Skin epidermis (tissue), 12 donors: ENCODE measurements around the gene APOE.
"Not testable (repeated sequence)": the region's sequence is repeated elsewhere in the genome, so short reads cannot be mapped to it uniquely, and the experiment has no call there.

Source experiments
- H3K27ac ChIP-seq, 21 experiments: fragments of 200-600 bp; sonication (generic) in 11 of 21; one replicate each; pipeline ENCODE4 v1.5.0; 2020; ENCODE audit warnings: mild to moderate bottlenecking in 3 of 21, inconsistent platforms in 2 of 21, moderate library complexity in 2 of 21
- H3K4me3 ChIP-seq, 7 experiments: fragments of 200-600 bp; sonication (generic) in 2 of 7; one replicate each; pipeline ENCODE4 v1.5.0; 2020; ENCODE audit warnings: inconsistent platforms in 2 of 7, mild to moderate bottlenecking in 2 of 7, moderate library complexity in 1 of 7

Gene APOE

DNA sequence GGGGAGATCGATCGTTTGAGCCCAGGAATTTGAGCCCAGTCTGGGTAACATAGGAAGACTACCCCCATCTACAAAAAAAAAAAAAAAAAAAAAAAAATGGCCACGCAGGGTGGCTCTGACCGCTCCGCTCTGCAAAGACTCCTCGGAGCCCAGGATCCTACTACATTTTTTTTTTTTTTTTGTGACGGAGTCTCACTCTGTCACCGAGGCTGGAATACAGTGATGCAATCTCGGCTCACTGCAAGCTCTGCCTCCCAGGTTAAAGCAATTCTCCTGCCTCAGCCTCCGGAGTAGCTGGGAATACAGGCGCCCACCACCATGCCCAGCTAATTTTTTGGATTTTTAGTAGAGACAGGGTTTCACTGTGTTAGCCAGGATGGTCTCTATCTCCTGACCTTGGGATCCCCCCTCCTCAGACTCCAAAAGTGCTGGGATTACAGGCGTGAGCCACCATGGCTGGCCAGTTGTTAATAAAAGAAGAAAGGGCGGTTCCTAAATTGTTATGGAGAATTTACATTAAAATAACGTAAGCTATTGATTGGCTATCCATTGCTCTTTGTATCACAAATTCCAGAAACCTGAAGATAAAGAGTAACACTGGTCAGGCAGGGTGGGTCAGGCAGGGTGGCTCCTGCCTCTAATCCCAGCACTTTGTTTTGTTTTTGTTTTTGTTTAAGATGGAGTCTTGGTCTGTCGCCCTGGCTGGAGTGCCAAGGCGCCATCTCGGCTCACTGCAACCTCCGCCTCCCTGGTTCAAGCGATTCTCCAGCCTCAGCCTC lies 22.8 kb upstream of the APOE start:
- not testable (repeated sequence) for H3K27ac ChIP-seq, H3K4me3 ChIP-seq

DNA sequence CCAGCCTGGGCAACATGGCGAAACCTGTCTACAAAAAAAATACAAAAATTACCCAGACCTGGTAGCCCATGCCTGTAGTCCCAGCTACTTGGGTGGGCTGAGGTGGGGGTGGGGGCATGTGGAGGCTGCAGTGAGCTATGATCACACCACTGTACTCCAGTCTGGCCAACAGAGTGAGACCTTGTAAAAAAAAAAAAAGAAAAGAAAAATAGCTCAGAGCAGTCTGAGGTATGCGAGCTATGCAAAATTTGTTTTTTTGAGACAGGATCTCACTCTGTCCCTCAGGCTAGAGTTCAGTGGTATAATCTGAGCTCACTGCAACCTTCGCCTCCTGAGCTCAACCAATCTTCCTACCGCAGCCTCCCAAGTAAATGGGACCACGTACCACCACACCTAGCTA lies 21.7 kb upstream of the APOE start:
- Histone ChIP-seq H3K4me3 (no peak overlapping the region), H3K27ac (no peak overlapping the region)

DNA sequence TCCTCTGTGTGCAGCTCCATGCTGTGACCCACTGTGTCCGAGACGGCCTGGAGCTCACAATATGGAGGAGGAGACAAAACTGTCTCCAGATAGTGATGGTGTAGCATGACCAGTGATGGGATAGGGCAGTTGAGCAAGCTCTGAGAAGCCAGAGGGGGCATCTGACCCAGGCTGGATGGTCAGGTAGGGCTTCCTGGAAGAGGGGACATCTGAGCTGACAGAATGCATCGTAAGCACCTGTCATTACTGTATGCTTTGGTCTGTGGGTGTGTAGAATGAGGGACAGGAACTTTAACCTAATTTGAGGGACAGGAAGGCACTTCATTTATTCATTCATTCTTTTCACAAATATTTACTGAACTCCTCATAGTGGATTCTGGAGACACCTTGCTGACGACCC lies 21.0 kb upstream of the APOE start:
- H3K4me3 ChIP-seq: no peak overlapping the region
- no peak overlapping the region for H3K27ac ChIP-seq

DNA sequence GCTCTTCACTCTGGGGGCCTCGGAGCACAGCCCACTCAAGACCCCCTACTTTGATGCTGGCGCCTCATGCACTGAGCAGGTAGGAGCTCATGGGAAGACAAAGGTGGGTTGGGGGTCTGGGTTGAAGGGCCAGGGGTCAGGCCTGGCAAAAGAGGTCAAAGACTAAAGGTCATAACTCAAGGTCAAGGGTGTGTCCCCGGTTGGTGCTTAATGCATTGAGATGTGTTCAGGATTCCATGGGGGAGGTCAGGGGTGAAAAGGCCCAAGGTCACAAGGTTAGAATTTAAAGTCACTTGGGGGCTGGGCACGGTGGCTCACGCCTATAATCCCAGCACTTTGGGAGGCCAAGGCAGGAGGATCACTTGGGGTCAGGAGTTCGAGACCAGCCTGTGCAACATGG lies 19.5 kb upstream of the APOE start:
- Histone ChIP-seq H3K27ac (peak overlapping the region in 2 of 21 experiments; percentile 0 to 14), H3K4me3 (no peak overlapping the region)

DNA sequence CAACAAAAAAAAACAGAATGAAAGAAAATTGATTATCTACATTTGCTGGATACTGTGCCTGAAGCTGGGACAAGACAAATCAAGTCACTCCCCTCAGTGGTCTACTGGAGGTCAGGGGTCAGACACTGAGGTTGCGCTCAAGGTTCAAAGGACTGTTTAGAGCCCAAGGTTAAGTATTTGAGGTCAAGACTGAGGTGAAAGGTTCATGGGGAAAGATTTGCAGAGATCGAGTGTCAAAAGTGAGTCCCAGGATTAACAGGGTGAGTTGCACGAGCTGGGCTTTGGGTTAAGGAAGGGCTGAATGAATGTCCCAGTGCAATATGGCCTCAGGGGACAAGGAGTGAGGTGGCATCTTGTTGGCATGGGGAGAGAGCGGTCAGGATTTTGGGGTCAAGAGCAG lies 17.9 kb upstream of the APOE start:
- H3K4me3 ChIP-seq: no peak overlapping the region
- no peak overlapping the region for H3K27ac ChIP-seq

DNA sequence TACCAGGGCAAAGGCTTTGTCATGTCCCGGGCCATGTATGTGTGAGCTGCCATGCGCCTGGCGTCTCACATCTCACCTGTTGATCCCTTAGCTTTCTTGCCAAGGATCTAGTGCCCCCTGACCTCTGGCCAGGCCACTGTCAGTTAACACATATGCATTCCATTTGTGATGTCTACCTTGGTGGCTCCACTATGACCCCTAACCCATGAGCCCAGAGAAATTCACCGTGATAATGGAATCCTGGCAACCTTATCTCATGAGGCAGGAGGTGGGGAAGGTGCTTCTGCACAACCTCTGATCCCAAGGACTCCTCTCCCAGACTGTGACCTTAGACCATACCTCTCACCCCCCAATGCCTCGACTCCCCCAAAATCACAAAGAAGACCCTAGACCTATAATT lies 17.3 kb upstream of the APOE start:
- peak overlapping the region in 1 of 21 experiments; percentile 1 for H3K27ac ChIP-seq
- H3K4me3 ChIP-seq: not testable (repeated sequence)

DNA sequence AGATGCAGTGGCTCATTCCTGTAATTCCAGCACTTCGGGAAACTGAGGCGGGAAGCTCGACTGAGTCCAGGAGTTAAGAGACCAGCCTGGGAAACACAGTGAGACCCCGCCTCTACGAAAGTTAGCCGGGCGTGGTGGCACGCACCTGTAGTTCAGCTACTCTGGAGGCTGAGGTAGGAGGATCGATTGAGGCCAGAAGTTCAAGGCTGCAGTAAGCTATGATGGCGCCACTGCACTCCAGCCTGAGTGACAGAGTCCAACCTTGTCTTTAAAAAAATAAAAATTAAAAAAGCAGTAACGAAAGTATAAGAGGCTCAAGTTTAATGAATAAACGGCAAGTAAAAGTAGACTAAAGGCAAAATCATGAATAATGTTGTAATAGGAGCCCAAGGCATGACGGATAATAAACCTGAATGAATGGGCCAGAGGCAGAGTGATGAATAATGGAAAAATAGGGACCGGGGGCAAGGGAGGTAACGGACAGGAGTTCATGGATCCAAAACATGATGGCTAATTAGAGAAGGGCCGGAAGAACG lies 15.7 kb upstream of the APOE start:
- Histone ChIP-seq H3K4me3 (peak overlapping the region; percentile 32 to 90 (median 46)), H3K27ac (peak overlapping the region in 18 of 21 experiments; percentile 50 to 97 (median 88))

DNA sequence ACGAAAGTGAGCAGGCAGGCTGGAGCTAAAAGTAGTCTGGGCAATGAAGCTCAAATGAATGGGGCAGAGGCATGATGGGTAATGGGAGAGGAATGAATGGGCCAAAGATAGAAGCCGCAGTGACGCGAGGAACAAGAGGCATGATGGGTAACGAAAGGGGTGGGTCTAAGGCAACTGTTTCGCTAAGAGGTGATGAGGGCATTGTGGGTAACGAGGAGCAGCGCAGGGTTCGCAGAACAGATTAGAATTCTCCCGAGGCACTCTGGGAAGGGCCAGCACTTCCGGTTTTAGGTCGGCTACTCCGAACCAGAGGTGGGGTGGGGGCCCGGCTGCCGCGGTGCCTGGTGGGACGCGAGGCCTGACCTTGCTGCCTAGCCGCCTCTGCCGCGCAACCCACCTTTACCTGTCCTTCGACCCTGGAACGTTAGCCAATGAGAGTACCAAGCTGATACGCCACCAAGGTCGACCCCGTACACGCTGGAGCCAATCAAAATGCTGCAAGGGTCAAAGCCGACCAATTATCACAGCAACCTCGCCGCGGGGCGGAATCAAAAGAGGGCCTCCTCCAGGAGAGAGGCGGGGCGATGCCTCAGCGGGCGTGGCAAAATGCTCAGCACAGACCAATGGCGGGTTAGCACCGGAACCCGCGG lies 15.1 kb upstream of the APOE start:
- H3K4me3 ChIP-seq: peak overlapping the region; percentile 32 to 90 (median 46)
- peak overlapping the region in 20 of 21 experiments; percentile 78 to 97 (median 88) for H3K27ac ChIP-seq

DNA sequence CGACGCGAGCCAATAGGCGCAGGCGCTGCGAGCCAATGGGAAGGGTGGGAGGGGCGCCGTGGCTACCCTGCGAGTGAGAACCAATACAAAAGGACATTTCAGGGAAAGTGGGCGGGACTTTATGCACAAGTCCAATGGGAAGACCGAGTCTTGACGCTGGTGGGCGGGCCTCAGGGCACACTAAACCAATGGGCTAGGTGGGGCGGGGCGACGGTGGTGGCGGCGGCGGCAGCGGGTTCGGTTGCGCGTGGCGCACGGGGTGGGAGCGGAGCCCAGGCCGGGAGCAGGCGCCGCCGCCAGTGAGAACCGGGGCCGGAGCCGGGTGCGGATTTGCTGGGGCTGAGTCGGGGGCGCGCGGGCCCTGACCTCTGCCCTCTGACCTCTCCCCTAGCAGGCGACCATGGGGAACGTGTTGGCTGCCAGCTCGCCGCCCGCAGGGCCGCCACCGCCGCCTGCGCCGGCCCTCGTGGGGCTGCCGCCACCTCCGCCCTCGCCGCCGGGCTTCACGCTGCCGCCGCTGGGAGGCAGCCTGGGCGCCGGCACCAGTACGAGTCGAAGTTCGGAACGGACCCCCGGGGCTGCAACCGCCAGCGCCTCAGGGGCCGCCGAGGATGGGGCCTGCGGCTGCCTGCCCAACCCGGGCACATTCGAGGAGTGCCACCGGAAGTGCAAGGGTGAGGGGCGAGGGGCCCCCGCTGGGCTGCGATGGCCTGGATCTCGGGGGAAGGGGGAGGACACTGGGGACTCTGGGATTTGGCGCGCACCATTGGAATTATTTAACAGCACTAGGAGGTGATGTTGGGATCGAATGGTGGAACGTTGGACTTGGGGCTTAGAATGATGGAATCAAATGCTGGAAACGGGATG lies 14.3 kb upstream of the APOE start, which contains the start of gene TOMM40:
TSS of gene TOMM40 (plus strand) at position 239 of the 867 bp plus-strand sequence. CDS start at position 401, 162 bp downstream.
- peak within 1 kb of the TSS in 20 of 21 experiments; percentile 79 to 97 (median 90) for H3K27ac ChIP-seq
- H3K4me3 ChIP-seq: peak within 1 kb of the TSS; percentile 72 to 97 (median 87)

DNA sequence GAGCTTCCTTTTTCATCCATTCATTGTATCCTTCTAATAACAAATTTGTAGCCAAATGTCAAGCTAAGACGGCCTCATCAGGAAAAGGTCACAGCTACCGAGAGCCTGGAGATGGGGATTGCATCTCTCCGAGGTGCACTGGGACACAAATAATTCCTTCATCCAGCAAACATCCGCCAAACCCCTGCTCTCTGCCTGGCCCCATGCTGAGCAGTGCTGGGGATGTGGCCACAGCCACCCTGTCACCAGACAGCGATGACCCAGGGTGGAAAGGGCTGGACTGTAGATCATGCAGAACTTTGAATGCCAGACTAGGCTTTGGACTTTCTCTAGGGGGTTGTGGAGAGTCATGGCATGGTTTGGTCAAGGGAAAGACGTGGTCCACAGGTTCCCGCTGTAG lies 12.7 kb upstream of the APOE start:
- Histone ChIP-seq H3K4me3 (no peak overlapping the region), H3K27ac (no peak overlapping the region)

DNA sequence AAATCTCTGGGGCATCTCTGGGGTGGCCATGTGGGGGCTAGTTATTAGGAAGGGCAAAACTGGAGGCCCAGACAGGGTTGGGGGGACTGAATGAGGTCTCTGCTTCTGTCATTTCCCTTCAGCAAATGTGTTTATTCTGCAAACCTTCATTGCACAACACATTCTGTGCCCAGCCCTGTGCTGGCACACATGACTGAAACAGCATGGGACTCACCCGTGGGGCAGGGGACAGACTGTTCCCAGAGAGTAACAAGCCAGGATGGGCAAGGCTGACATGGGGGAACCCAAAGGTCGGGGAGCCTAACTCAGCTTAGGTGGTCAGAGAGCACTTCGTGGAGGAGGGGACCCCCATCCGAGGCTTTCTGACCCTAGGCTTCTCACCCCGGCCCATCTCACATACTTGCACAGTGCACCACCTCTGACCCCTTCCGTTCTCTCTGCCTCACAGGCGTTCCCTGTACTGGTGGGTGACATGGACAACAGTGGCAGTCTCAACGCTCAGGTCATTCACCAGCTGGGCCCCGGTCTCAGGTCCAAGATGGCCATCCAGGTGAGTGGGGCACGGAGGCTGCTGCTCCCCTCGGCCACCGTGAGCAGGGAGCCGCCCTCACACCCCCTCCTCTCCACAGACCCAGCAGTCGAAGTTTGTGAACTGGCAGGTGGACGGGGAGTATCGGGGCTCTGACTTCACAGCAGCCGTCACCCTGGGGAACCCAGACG lies 12.1 kb upstream of the APOE start:
- H3K27ac ChIP-seq: no peak overlapping the region

DNA sequence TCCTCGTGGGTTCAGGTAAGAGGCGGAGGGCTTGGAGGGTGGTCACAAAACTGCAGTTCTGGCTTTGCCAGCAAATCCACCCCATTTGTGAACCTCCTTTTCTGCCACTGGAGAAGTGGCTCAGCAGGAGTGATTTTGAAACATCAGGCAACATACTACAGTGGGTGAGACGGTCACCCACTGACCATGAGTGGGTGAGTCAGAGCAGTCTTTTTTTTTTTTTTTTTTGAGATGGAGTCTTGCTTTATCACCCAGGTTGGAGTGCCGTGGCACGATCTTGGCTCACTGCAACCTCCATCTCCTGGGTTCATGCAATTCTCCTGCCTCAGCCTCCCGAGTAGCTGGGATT lies 11.6 kb upstream of the APOE start:
- Histone ChIP-seq H3K27ac (no peak overlapping the region), H3K4me3 (no peak overlapping the region)

More for the DNA sequence above, 12.1 kb upstream of the APOE start:
- H3K4me3 ChIP-seq: no peak overlapping the region

DNA sequence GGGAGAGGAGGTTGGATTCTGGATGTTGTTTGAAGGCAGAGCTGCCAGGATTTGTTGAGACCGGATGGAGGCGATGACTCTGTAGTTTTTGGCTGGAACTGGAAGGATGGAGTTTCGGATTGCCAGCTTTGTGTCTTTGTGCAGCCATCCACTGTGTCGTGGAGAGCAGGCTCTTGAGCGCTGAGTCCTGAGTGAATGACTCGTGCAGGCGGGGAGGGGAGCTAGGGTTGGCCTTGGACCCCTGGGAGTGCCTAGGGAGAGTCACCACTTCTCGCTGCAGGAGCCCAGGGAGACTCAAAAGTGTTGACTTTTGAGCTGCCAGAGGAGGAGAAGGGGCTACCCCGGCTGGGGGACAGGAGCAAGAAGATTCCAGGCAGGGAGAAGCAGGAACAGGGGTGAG lies 10.7 kb upstream of the APOE start:
- Histone ChIP-seq H3K4me3 (no peak overlapping the region), H3K27ac (no peak overlapping the region)

DNA sequence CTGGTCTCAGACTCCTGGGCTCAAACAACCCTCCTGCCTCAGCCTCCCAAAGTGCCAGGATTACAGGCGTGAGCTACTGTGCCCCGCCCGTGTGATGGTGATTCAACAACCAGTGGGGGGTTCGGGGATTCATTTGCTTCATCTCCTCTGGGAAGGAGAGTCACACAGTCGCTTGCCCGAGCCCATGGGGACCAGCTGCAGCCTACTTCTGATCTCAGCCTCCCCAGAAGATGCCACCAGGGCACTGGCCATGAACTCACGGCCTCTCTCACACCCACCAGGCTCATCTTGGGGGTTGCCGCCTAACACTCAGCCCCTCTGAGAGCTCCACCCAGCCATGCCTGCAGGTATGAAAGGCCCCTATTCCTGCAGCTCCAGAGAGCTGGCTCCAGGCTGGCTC lies 7.8 kb upstream of the APOE start:
- Histone ChIP-seq H3K4me3 (no peak overlapping the region), H3K27ac (no peak overlapping the region)

DNA sequence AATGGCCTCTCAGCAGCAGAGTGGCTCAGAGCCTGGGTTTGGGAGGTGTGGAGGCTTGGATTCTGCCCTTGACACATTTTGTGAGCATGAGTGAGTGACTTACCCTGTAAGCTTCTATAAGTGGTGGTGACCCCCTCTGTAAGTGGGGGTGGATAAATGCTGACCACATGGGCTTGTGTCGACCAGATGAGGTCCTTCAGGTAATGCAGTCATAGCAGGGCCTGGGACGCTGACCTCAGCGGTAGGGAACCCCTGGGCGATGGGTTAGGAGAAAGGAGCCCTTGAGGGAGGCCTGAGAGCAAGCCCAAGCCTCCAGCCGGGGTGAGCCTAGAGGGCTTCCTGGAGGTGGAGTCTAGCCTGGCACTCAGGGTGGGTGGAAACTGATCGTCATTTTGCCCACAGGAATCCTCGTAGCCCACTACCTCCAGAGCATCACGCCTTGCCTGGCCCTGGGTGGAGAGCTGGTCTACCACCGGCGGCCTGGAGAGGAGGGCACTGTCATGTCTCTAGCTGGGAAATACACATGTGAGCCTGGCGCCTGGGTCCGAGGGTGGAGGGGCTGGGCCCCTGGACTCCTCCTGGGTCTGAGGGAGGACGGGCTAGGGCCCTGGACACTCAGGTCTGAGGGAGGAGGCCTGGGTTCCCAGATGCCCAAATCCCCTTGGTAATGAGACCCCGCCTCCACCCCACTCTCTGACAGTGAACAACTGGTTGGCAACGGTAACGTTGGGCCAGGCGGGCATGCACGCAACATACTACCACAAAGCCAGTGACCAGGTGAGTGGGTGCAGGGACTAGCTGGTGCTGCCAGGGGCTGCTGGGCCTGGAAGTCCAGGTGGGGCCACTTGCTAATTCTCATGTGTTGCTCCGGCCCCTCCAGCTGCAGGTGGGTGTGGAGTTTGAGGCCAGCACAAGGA lies 5.0 kb upstream of the APOE start:
- Histone ChIP-seq H3K27ac (no peak overlapping the region), H3K4me3 (no peak overlapping the region)

DNA sequence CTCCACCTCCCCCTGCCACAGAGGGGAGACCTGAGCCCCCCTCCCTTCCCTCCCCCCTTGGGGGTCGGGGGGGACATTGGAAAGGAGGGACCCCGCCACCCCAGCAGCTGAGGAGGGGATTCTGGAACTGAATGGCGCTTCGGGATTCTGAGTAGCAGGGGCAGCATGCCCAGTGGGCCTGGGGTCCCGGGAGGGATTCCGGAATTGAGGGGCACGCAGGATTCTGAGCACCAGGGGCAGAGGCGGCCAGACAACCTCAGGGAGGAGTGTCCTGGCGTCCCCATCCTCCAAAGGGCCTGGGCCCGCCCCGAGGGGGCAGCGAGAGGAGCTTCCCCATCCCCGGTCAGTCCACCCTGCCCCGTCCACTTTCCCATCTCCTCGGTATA lies 2.4 kb upstream of the APOE start:
- H3K27ac ChIP-seq: no peak overlapping the region
- H3K4me3 ChIP-seq: no peak overlapping the region

DNA sequence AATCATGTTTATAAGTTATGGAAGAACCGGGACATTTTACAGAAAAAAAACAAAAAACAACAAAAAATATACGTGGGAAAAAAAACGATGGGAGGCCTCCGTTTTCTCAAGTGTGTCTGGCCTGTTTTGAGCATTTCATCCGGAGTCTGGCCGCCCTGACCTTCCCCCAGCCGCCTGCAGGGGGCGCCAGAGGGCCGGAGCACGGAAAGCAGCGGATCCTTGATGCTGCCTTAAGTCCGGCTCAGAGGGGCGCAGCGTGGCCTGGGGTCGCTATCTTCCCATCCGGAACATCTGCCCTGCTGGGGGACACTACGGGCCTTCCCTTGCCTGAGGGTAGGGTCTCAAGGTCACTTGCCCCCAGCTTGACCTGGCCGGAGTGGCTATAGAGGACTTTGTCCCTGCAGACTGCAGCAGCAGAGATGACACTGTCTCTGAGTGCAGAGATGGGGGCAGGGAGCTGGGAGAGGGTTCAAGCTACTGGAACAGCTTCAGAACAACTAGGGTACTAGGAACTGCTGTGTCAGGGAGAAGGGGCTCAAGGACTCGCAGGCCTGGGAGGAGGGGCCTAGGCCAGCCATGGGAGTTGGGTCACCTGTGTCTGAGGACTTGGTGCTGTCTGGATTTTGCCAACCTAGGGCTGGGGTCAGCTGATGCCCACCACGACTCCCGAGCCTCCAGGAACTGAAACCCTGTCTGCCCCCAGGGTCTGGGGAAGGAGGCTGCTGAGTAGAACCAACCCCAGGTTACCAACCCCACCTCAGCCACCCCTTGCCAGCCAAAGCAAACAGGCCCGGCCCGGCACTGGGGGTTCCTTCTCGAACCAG lies 1.8 kb upstream of the APOE start:
- Histone ChIP-seq H3K27ac (peak overlapping the region in 1 of 21 experiments; percentile 26), H3K4me3 (no peak overlapping the region)
